Duodenal mucosa (tissue), 2 donors: Measurements from ENCODE around the gene RFNG.
"Not testable (repeated sequence)": the region's sequence is repeated elsewhere in the genome, so short reads cannot be mapped to it uniquely, and the experiment has no call there.

ENCODE experiments used
- H3K27ac ChIP-seq: one replicate; pipeline ENCODE4 v1.7.0; 2013; ENCODE audit warnings: low read depth, low read length
- H3K27me3 ChIP-seq, 2 donors: one replicate each; pipeline ENCODE4 v1.7.0; 2013; ENCODE audit warnings: low read length in 2 of 2, control low read depth in 1 of 2; ENCODE audit not compliant: insufficient read depth in 2 of 2, control insufficient read depth in 1 of 2
- H3K36me3 ChIP-seq, 2 donors: one replicate each; pipeline ENCODE4 v1.7.0; 2013; ENCODE audit warnings: low read length in 2 of 2, control low read depth in 1 of 2; ENCODE audit not compliant: insufficient read depth in 2 of 2, control insufficient read depth in 1 of 2
- H3K4me1 ChIP-seq, 2 donors: one replicate each; pipeline ENCODE4 v1.7.0; 2013; ENCODE audit warnings: low read length in 2 of 2, control low read depth in 1 of 2; ENCODE audit not compliant: insufficient read depth in 2 of 2, control insufficient read depth in 1 of 2
- H3K4me3 ChIP-seq, 2 donors: one replicate each; pipeline ENCODE4 v1.7.0; 2013; ENCODE audit warnings: low read length in 2 of 2, low read depth in 1 of 2
- H3K9ac ChIP-seq, 2 donors: one replicate each; pipeline ENCODE4 v1.7.0; 2013; ENCODE audit warnings: low read length in 2 of 2, low read depth in 1 of 2
- H3K9me3 ChIP-seq, 2 donors: one replicate each; pipeline ENCODE4 v1.7.0; 2013; ENCODE audit warnings: low read length in 2 of 2, control low read depth in 1 of 2; ENCODE audit not compliant: control insufficient read depth in 1 of 2

RFNG gene

DNA sequence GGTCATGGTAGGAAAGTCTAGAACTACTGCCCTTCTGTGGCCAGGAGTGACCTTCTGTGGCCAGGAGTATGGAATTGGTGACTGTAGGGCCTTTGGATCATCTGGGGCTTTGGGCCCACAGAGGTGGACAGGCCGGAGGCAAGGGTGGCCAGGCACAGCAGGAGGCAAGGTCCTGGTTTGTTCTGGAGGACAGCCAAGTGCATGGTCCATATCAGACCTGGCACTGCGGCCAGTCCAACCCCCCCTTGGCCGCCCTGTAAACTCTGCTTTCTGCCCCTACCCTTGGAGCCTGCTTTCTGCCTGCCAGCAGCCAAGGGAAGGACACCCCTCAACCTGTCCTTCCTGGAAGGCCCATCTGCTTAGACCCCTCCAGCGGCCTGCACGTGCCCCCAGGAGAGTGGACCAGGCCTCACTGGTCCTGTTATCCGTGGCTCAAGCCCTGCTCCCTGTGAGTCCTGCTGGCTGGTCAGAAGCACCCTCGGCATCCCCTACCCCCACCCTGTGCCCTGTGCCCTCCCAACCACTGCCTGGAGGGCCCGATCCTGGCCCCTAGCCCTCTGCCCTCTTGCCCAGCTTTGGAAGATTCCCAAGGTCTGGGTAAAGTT is 11.8 kb downstream of the RFNG start:
- H3K9ac ChIP-seq, result no peak overlapping the region
- peaks cover 7 to 16% of the 10 kb centered on the region in 2 donors for H3K4me1 ChIP-seq

DNA sequence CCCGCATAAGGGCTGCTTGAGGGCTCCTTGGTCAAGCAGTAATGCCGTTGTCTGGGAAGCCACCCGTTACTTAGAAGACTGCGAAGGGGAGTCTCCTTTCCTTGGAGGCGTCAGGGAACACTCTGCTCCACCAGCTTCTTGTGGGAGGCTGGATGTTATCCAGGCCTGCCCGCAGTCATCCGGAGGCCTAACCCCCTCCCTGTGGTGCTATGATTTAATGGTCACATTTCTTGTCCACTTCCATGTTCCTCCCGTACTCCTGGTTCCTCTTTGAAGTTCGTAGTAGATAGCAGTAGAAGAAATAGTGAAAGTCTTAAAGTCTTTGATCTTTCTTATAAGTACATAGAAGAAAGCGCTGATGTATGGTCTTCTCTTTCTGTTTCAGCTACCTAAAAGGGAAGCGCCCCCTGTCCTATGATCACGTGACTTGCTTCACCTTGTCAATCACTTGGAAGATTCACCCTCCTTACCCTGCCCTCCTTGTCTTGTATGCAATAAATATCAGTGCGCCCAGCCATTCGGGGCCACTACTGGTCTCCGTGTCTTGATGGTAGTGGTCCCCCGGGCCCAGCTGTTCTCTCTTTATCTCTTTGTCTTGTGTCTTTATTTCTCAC is 12.7 kb downstream of the RFNG start:
- not testable (repeated sequence) for H3K27ac ChIP-seq, H3K9ac ChIP-seq, H3K4me3 ChIP-seq, H3K27me3 ChIP-seq, H3K9me3 ChIP-seq, H3K36me3 ChIP-seq
- peaks cover 7 to 16% of the 10 kb centered on the region in 2 donors for H3K4me1 ChIP-seq

More for the DNA sequence above, 11.8 kb downstream of the RFNG start:
- Histone ChIP-seq H3K4me3 (no peak overlapping the region), H3K27ac (no peak overlapping the region), H3K27me3 (no peaks in the 10 kb centered on the region), H3K36me3 (peaks cover 0 to 7% of the 10 kb centered on the region in 2 donors), H3K9me3 (no peaks in the 10 kb centered on the region)

DNA sequence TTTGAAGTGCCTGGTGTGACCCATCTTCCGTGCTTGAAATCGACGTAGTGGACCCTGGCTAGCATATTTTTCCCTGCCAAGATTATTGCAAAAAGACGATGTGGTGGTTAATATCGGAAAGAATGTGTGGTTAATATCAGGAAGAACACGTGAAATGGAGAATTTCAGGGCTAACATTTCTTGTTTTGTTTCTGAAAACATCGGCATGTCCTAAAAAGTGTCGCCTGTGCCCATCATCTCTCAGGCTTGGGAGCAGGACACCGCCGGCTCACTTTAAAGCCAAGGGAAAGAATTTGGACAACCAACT is 13.8 kb downstream of the RFNG start:
- Histone ChIP-seq H3K27me3 (no peaks in the 10 kb centered on the region), H3K36me3 (peaks cover 0 to 7% of the 10 kb centered on the region in 2 donors), H3K4me3 (peak overlapping the region; percentile 59 to 72), H3K4me1 (peaks cover 7 to 16% of the 10 kb centered on the region in 2 donors), H3K9me3 (no peaks in the 10 kb centered on the region), H3K27ac (peak overlapping the region; percentile 97), H3K9ac (peak overlapping the region in 1 of 2 donors; percentile 20)

DNA sequence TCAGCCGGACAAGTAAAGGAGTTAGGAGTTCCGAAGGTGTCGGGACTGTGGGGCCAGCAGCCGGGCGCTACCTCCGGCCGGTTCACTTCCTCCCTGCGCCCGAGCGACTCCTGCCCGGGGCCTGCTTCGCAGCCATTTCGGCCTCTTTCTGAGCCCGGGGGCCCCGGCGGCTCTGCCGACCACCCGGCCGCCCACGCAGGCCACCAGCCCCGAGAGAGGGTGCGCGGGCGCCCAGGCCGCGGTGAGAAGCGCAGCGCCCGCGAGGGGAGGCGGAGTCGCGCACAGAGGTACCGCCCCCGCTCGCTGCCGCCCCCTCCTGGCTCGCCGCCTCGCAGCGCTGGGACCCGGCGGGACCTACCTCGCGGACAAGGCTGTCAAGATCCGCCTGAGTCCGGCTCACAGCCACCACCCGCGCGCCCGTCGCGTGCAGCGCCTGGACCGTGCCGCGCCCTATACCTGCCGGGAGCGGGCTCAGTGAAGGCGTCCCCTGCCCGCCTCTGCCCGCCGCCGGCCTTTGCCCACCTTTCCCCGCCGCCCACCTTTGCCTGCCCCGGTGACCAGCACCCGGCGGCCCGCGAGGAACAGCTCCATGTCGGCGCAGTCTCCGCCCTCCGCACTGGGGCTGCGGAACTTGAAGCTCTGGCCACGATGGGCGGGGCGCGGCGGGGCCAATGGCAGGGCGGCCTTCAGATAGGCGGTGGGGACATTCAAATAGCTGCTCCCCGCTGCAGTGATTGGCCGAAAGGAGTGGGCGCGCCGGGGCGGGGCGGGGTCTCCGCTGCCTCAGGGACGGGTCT is 14.3 kb downstream of the RFNG start, which contains the start of gene DCXR:
TSS of gene DCXR (minus strand) at position 606 of the 797 bp plus-strand sequence. CDS start at position 591, 15 bp downstream.
- H3K4me1 ChIP-seq, result peaks cover 7 to 17% of the 10 kb centered on the region in 2 donors
- peak within 1 kb of the TSS; percentile 72 to 79 for H3K4me3 ChIP-seq
- H3K27ac ChIP-seq, result peak within 1 kb of the TSS; percentile 97
- peak within 1 kb of the TSS; percentile 79 to 84 for H3K9ac ChIP-seq
- no peaks in the 10 kb centered on the region for H3K27me3 ChIP-seq
- H3K36me3 ChIP-seq, result peaks cover 0 to 7% of the 10 kb centered on the region in 2 donors
- H3K9me3 ChIP-seq, result no peaks in the 10 kb centered on the region

GRCh38 chr17:82036634-82037091 is 14.9 kb downstream of the RFNG start:
- H3K4me1 ChIP-seq, result peaks cover 7 to 20% of the 10 kb centered on the region in 2 donors
- peak overlapping the region; percentile 97 for H3K27ac ChIP-seq
- peak overlapping the region; percentile 79 to 84 for H3K9ac ChIP-seq
- H3K9me3 ChIP-seq, result no peaks in the 10 kb centered on the region
- H3K36me3 ChIP-seq, result peaks cover 0 to 7% of the 10 kb centered on the region in 2 donors
- H3K27me3 ChIP-seq, result no peaks in the 10 kb centered on the region
- H3K4me3 ChIP-seq, result peak overlapping the region; percentile 72 to 79

DNA sequence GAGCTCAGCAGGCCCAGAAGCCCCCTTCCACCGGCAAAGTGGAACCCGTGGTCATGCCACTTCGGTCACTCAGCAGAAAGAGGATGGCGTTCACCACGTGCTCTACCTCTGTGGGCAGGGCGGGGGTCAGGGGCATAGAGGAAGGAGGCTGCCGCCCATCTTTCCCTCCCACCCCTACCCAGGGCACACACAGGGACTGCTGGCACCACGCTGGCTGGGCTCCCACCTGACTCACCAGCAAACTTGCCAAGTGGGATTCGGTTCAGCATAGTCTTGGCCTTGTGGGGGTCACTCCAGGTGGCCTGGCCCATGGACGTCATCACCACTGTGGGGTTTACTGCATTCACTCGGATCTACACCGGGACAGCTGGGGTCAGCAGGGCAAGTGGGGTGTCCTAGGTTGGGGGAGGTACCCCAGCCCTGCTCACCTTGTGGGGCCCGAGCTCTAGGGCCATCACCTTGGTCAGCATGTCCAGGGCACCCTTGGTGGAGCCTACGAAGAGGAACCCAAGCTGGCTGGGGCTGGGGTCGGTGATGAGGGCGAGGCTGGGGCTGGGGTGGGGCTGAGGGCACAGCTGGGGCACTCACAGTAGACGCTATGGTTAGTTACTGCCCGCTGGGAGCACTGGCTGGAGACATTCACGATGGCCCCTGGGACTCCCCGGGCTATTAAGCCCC is 15.5 kb downstream of the RFNG start:
- Histone ChIP-seq H3K9me3 (no peaks in the 10 kb centered on the region), H3K27ac (no peak overlapping the region), H3K4me3 (peak overlapping the region; percentile 72 to 79), H3K27me3 (no peaks in the 10 kb centered on the region), H3K4me1 (peaks cover 7 to 20% of the 10 kb centered on the region in 2 donors), H3K36me3 (peaks cover 0 to 7% of the 10 kb centered on the region in 2 donors), H3K9ac (peak overlapping the region; percentile 79 to 84)

- Histone ChIP-seq H3K36me3 (peaks cover 0 to 7% of the 10 kb centered on the region in 2 donors), H3K27ac (no peak overlapping the region), H3K27me3 (no peaks in the 10 kb centered on the region), H3K4me1 (peaks cover 7 to 22% of the 10 kb centered on the region in 2 donors), H3K4me3 (no peak overlapping the region), H3K9me3 (no peaks in the 10 kb centered on the region), H3K9ac (no peak overlapping the region)
Observed at GRCh38 chr17:82035488-82035887, 16.1 kb downstream of the RFNG start.

GRCh38 chr17:82034371-82035011 is 17.1 kb downstream of the RFNG start:
- peaks cover 0 to 7% of the 10 kb centered on the region in 2 donors for H3K36me3 ChIP-seq
- H3K9ac ChIP-seq, result no peak overlapping the region
- no peak overlapping the region for H3K4me3 ChIP-seq
- H3K27me3 ChIP-seq, result no peaks in the 10 kb centered on the region
- H3K4me1 ChIP-seq, result peaks cover 14 to 30% of the 10 kb centered on the region in 2 donors
- H3K9me3 ChIP-seq, result no peaks in the 10 kb centered on the region
- no peak overlapping the region for H3K27ac ChIP-seq

DNA sequence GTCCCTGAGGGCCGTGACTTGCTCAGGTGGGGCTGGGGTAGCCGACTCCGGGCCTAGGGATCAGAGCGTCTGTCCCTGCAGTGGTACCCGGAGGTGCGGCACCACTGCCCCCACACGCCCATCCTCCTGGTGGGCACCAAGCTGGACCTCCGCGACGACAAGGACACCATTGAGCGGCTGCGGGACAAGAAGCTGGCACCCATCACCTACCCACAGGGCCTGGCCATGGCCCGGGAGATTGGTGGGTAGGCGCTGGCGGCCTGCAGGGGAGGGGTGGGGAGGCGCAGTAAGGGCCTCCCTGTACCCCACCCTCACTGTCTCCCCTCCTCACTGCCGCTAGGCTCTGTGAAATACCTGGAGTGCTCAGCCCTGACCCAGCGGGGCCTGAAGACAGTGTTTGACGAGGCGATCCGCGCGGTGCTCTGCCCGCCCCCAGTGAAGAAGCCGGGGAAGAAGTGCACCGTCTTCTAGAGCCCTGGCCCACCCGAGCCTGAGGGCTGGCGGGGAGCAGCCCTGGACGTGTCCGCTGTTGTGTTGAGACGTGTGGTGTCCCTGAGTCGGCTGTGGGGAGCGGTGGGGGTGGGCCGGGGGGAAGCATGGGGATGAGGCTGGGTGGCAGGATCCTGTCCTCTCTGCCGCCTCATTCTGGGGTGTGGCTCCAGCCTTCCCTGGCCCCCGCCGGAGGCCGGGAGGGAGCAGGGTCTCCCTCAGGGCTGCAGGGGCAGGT is 18.1 kb downstream of the RFNG start:
- no peak overlapping the region for H3K27ac ChIP-seq
- H3K36me3 ChIP-seq, result peaks cover 0 to 7% of the 10 kb centered on the region in 2 donors
- H3K9ac ChIP-seq, result no peak overlapping the region
- H3K4me1 ChIP-seq, result peaks cover 14 to 30% of the 10 kb centered on the region in 2 donors
- H3K9me3 ChIP-seq, result no peaks in the 10 kb centered on the region
- H3K27me3 ChIP-seq, result no peaks in the 10 kb centered on the region
- no peak overlapping the region for H3K4me3 ChIP-seq
